Activated naive CD8-positive, alpha-beta T cell treated with anti-CD3 and anti-CD28 coated beads, Interleukin-2, amount 50 U/mL, for 24 hours (primary cell): Measurements from ENCODE around the gene DOCK9.
A peak's percentile ranks its signal among the peaks of the same experiment; 100 is the strongest.

Experiments used
- ATAC-seq: fragments of 150-1000 bp; cut with Tn5 transposase; one replicate; pipeline ENCODE4 v1.10.0; 2021
- DNase-seq: peaks from one replicate; pipeline ENCODE4 v3.0.0; 2021
- H3K27ac Mint-ChIP-seq: one replicate; pipeline ENCODE4 v1.8.0; 2021; ENCODE audit warnings: mild to moderate bottlenecking, mixed read lengths
- H3K27me3 Mint-ChIP-seq: one replicate; pipeline ENCODE4 v1.8.0; 2021; ENCODE audit warnings: mixed read lengths
- H3K36me3 Mint-ChIP-seq: one replicate; pipeline ENCODE4 v1.8.0; 2021; ENCODE audit warnings: low read depth, mixed read lengths
- H3K4me1 Mint-ChIP-seq: one replicate; pipeline ENCODE4 v1.8.0; 2021; ENCODE audit warnings: mixed read lengths
- H3K4me3 Mint-ChIP-seq: one replicate; pipeline ENCODE4 v1.8.0; 2021; ENCODE audit warnings: mild to moderate bottlenecking, moderate library complexity, mixed read lengths
- H3K9me3 Mint-ChIP-seq: one replicate; pipeline ENCODE4 v1.8.0; 2021; ENCODE audit warnings: mixed read lengths

The DOCK9 gene

DNA sequence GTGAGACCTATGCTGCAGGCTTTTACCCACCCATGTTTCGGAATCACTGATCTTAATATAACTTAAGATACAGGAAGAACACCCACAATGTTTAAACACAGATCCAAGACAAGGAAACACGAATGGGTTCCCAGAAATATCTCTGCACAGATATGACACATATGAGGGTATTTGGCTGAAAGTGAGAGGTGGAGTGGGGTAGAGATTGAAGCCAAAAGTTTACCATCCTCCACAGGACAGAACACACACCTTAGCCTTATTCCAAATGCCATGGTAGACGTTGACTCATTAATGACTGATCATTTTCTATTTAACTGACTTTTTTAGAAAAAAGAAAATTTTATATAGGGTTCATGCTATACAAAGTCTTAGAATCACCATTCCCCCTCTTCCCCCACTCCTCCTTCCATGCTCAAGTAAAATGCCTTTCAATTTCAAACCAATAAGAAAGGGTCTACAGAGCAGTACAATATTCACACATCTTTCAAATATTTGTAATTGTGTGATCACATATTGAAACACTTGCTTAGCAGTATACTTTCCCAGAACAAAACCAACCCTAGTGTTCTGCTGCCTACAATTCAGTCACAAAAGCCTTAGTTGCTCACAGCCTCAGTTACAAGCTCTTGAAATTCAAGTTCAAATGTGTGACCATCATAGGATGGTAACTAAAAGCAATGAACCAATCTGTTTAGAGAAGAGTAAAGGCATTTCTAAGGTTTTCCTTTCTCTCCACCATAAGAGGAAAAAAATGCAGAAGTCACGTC is 11.8 kb upstream of the DOCK9 start:
- Mint-ChIP-seq H3K4me1 (peaks cover 71% of the 10 kb centered on the region), H3K4me3 (no peak overlapping the region), H3K27me3 (no peaks in the 10 kb centered on the region), H3K9me3 (no peaks in the 10 kb centered on the region), H3K27ac (peak overlapping the region; percentile 50), H3K36me3 (peaks cover 2% of the 10 kb centered on the region)
- DNase-seq (no peak), ATAC-seq (peak; percentile 81)

GRCh38 chr13:98988780-98989179 is 10.9 kb upstream of the DOCK9 start:
- H3K36me3 Mint-ChIP-seq, result peaks cover 2% of the 10 kb centered on the region
- DNase-seq (no peak), ATAC-seq (no peak)
- no peaks in the 10 kb centered on the region for H3K9me3 Mint-ChIP-seq
- H3K27me3 Mint-ChIP-seq, result no peaks in the 10 kb centered on the region
- H3K4me1 Mint-ChIP-seq, result peaks cover 75% of the 10 kb centered on the region
- no peak overlapping the region for H3K4me3 Mint-ChIP-seq
- no peak overlapping the region for H3K27ac Mint-ChIP-seq

DNA sequence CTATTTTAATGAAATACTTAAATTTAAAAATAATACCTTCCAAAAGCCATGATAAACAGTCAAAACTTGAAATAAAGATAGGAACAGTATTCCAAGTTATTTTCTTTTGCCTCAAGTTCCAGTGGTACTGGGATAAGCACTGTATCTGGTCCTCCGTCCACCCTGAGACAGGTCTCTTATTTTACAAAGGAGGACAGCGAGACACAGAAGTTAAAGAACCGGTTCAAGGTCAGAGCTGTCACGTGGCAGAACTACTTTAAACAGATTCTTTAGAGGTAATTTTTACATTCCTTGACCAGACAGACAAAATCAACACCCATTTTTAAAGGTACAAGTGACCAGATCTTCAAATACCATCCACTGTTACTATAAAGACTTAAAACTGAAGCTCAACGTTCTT is 10.4 kb upstream of the DOCK9 start:
- ATAC-seq, result no peak
- DNase-seq, result no peak
- no peak overlapping the region for H3K27ac Mint-ChIP-seq
- H3K27me3 Mint-ChIP-seq, result no peaks in the 10 kb centered on the region
- H3K4me1 Mint-ChIP-seq, result peaks cover 75% of the 10 kb centered on the region
- H3K36me3 Mint-ChIP-seq, result peaks cover 2% of the 10 kb centered on the region
- no peaks in the 10 kb centered on the region for H3K9me3 Mint-ChIP-seq
- no peak overlapping the region for H3K4me3 Mint-ChIP-seq

GRCh38 chr13:98987275-98987674 is 9.4 kb upstream of the DOCK9 start:
- DNase-seq (no peak), ATAC-seq (no peak)
- Mint-ChIP-seq H3K4me3 (no peak overlapping the region), H3K36me3 (peaks cover 2% of the 10 kb centered on the region), H3K27ac (no peak overlapping the region), H3K4me1 (peaks cover 77% of the 10 kb centered on the region), H3K27me3 (no peaks in the 10 kb centered on the region), H3K9me3 (no peaks in the 10 kb centered on the region)

- no peak overlapping the region for H3K4me3 Mint-ChIP-seq
- H3K36me3 Mint-ChIP-seq, result no peaks in the 10 kb centered on the region
- H3K9me3 Mint-ChIP-seq, result no peaks in the 10 kb centered on the region
- ATAC-seq (no peak), DNase-seq (no peak)
- H3K27ac Mint-ChIP-seq, result no peak overlapping the region
- H3K27me3 Mint-ChIP-seq, result no peaks in the 10 kb centered on the region
- peaks cover 79% of the 10 kb centered on the region for H3K4me1 Mint-ChIP-seq
Observed at GRCh38 chr13:98986226-98986846, 8.5 kb upstream of the DOCK9 start.

DNA sequence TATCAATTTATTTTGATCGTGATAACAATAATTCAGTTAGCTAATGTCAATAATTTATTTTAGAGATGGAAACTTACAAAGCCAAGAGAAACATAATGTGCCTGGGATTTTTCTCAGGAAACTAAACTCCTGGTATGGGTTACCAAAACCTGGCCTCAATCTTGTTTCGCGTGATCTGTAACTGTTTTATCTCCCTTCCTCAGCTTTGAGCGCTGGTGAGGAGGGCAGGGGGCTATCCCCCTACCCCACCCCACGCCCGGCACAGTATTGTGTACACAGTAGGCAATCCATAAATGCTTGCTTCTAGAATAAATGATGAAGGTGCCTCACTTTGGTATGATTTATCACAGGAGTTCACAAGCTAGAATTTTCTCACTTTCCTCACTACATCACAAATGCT is 7.7 kb upstream of the DOCK9 start:
- Mint-ChIP-seq H3K36me3 (no peaks in the 10 kb centered on the region), H3K9me3 (no peaks in the 10 kb centered on the region), H3K4me1 (peaks cover 84% of the 10 kb centered on the region), H3K4me3 (no peak overlapping the region), H3K27ac (no peak overlapping the region), H3K27me3 (no peaks in the 10 kb centered on the region)
- DNase-seq (no peak), ATAC-seq (no peak)

GRCh38 chr13:98984983-98985382 is 7.1 kb upstream of the DOCK9 start:
- DNase-seq (no peak), ATAC-seq (peak; percentile 42)
- no peak overlapping the region for H3K4me3 Mint-ChIP-seq
- no peaks in the 10 kb centered on the region for H3K27me3 Mint-ChIP-seq
- H3K36me3 Mint-ChIP-seq, result no peaks in the 10 kb centered on the region
- H3K27ac Mint-ChIP-seq, result no peak overlapping the region
- H3K4me1 Mint-ChIP-seq, result peaks cover 85% of the 10 kb centered on the region
- H3K9me3 Mint-ChIP-seq, result no peaks in the 10 kb centered on the region

DNA sequence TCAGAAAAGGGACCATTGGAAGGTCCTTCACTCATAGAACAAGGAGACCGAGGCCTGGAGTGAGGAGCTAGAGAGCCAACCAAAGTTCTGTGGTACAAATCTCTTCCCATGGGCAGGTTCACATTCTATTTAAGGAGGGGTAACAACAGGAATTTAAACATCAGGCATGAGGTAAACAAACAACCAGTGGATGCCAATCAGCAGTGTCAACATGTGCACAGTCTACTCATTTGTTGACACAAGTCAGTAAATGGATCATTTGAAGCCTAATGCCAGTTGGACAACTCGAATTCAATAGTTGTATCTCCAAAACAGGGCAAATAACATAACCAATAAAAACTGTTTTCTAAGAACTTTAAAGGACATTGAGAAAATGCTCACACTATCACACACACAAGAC is 6.3 kb upstream of the DOCK9 start:
- no peak overlapping the region for H3K27ac Mint-ChIP-seq
- H3K36me3 Mint-ChIP-seq, result no peaks in the 10 kb centered on the region
- H3K4me3 Mint-ChIP-seq, result no peak overlapping the region
- peaks cover 77% of the 10 kb centered on the region for H3K4me1 Mint-ChIP-seq
- H3K27me3 Mint-ChIP-seq, result no peaks in the 10 kb centered on the region
- H3K9me3 Mint-ChIP-seq, result no peaks in the 10 kb centered on the region
- DNase-seq (no peak), ATAC-seq (no peak)

DNA sequence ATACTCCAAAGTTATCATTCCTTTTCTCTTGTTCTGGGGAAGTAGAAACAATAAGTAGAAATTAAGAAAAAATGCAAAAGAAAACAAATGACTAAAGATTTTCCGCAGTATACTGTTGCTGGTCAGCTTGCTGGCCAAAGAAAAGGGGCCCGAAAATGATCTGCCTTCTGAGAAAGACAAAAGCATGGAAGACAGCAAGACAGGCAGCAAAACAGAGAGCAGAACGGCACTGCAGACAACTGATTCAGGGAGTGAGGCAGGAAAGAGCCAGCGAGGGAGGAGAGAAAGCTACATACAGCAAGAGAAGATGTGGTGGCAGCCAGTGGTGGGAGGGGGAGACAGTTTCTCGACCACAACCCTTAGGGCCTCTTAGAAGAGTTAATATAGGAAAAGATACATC is 5.3 kb upstream of the DOCK9 start:
- ATAC-seq, result no peak
- DNase-seq, result no peak
- peak overlapping the region; percentile 44 for H3K27ac Mint-ChIP-seq
- H3K9me3 Mint-ChIP-seq, result no peaks in the 10 kb centered on the region
- peaks cover 71% of the 10 kb centered on the region for H3K4me1 Mint-ChIP-seq
- H3K36me3 Mint-ChIP-seq, result no peaks in the 10 kb centered on the region
- peak overlapping the region; percentile 4 for H3K4me3 Mint-ChIP-seq
- no peaks in the 10 kb centered on the region for H3K27me3 Mint-ChIP-seq

DNA sequence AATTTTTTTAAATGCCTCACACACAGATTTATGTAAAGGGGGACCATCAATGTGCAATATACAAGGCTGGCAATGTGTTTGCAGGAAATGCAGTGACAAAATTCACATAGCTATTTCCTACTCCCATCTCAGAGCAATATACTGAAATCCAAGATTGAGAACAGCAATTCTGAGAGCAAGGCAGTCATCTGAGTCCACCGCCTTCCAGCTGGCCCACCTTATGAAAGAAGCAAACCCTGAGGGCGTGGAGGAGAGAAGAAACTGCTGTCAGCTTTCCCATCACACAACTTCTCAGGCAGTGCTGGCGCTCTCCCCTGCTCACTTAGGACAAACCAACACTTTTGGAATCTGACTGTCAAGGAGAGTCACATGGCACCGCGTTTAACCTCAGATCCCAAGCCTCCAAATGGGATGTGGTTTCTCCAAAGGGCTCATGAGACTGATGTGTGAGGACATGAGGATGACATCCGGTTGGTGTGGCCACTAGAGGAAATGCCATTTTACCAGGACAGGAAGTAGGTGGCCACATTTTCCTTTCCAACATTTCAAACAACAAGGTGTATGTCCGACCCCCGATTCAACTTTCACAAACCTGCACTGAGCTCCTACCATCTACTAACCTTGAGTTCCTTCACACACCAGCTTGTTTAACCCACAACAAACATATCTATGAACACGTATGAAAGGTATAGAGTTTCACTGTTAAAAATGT is 3.7 kb upstream of the DOCK9 start:
- H3K4me1 Mint-ChIP-seq, result peaks cover 78% of the 10 kb centered on the region
- H3K9me3 Mint-ChIP-seq, result no peaks in the 10 kb centered on the region
- no peaks in the 10 kb centered on the region for H3K36me3 Mint-ChIP-seq
- DNase-seq (no peak), ATAC-seq (no peak)
- H3K4me3 Mint-ChIP-seq, result peak overlapping the region; percentile 59
- H3K27me3 Mint-ChIP-seq, result no peaks in the 10 kb centered on the region
- peak overlapping the region; percentile 80 for H3K27ac Mint-ChIP-seq

DNA sequence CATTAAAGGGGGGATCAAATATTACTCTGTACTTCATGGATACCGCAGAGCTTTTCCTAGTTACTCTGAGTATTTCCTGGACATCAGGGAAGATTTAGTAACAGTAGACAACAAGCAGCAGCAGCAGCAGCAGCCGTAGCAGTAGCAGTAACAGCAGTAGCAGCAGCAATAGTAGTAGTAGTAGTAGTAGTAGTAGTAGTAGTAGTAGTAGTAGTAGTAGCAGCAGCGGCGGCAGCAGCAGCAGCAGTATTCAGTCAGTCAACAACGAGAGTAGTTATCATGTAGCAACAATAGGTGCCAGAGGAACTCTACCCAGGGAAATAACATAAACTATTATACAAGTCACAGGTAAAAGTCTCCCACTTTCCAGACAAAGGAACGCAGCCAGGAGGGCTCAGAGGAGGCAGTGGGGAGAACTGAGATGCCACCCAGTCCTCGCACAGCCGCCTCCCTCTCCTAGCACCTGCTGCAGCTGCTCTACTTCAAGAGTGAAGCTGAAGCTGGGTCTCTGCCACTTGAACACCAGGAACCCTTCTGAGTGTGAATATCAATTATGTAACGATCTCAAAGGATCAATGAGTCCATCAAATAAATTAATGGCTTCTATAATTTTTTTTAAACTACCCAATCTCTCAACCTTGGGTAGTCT is 1.3 kb upstream of the DOCK9 start:
- DNase-seq (no peak), ATAC-seq (no peak)
- H3K4me1 Mint-ChIP-seq, result peaks cover 75% of the 10 kb centered on the region
- H3K9me3 Mint-ChIP-seq, result no peaks in the 10 kb centered on the region
- no peaks in the 10 kb centered on the region for H3K36me3 Mint-ChIP-seq
- H3K4me3 Mint-ChIP-seq, result no peak overlapping the region
- H3K27ac Mint-ChIP-seq, result no peak overlapping the region
- H3K27me3 Mint-ChIP-seq, result no peaks in the 10 kb centered on the region

DNA sequence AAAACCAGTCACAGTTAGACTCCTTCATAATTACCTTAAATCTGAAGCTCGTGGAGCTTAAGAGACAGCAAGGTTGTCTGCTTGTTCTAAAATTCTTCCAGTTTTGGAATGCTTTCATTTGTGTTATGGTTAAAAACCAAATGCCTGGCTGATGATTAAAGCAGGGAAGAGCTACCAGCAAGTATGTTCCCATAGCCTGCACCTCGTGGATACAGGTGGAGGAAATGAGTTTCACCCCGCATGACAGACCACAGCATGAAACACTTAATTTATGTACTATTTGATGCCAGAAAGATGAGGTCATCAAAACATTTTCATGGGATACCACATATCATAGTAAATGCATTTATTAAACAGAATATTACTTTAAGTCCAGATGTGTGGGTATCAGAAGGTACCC is 416 bp upstream of the DOCK9 start:
- peaks cover 76% of the 10 kb centered on the region for H3K4me1 Mint-ChIP-seq
- H3K27ac Mint-ChIP-seq, result no peak overlapping the region
- no peaks in the 10 kb centered on the region for H3K27me3 Mint-ChIP-seq
- H3K4me3 Mint-ChIP-seq, result no peak overlapping the region
- no peaks in the 10 kb centered on the region for H3K36me3 Mint-ChIP-seq
- H3K9me3 Mint-ChIP-seq, result no peaks in the 10 kb centered on the region
- DNase-seq (no peak), ATAC-seq (no peak)

- H3K4me3 Mint-ChIP-seq, result no peak overlapping the region
- H3K4me1 Mint-ChIP-seq, result peaks cover 65% of the 10 kb centered on the region
- H3K36me3 Mint-ChIP-seq, result no peaks in the 10 kb centered on the region
- H3K9me3 Mint-ChIP-seq, result no peaks in the 10 kb centered on the region
- no peak for DNase-seq
- no peak for ATAC-seq
- H3K27ac Mint-ChIP-seq, result no peak overlapping the region
- H3K27me3 Mint-ChIP-seq, result no peaks in the 10 kb centered on the region
Observed at GRCh38 chr13:98976941-98977340, 923 bp downstream of the DOCK9 start.

DNA sequence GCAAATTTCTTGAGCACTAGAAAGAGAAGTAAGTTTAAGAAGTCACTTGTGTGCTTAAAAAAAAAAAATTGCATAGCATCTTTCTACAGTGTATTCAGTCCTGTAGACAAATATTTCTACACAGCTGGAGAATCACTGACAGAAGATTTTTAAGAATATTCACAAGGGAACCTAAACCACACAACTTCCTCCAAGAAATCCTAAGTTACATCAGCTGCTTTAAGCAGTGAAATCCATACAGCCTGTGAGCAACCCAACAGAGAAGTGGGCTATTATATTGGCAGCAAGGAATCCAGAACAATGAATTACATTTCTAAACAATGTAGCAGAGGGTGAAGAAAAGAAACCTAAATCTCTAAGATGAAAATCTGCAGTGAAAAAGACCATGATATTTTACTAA is 1.5 kb downstream of the DOCK9 start:
- no peak overlapping the region for H3K27ac Mint-ChIP-seq

DNA sequence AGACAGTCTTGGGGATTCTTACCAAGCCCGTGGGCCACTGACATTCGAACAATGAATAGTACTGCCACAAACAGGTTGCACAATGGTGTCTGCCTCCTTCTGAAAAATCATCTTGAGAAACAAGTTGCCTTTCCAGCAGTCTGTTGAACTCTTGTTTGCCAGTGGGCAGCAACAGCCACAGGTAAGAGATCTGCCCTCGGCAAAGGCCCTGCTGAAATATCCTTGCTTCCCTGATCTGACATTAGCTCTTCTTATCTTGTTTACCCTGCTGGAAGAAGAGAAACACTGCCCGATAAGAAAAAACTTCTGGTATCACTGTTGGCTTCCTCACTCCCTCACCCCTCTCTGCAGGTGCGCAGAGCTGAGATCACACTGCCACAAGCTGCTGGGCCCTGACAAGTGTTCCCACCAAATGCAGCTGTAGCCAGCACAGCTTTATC is 2.0 kb downstream of the DOCK9 start:
- Mint-ChIP-seq H3K27ac (peak overlapping the region; percentile 9), H3K4me1 (peaks cover 60% of the 10 kb centered on the region), H3K27me3 (no peaks in the 10 kb centered on the region), H3K4me3 (no peak overlapping the region), H3K9me3 (no peaks in the 10 kb centered on the region), H3K36me3 (no peaks in the 10 kb centered on the region)
- no peak for DNase-seq
- ATAC-seq, result no peak

More for the DNA sequence above, 1.5 kb downstream of the DOCK9 start:
- DNase-seq, result no peak
- no peaks in the 10 kb centered on the region for H3K9me3 Mint-ChIP-seq
- H3K4me3 Mint-ChIP-seq, result no peak overlapping the region
- H3K36me3 Mint-ChIP-seq, result no peaks in the 10 kb centered on the region
- ATAC-seq, result no peak
- no peaks in the 10 kb centered on the region for H3K27me3 Mint-ChIP-seq
- H3K4me1 Mint-ChIP-seq, result peaks cover 62% of the 10 kb centered on the region
